SK-N-SH treated with all-trans-retinoic acid at 6 μM for 48 hours (cell line): Measurements from ENCODE around the gene BCAR3.

ENCODE experiments used
- ATAC-seq: fragments of 200-7000 bp; cut with Tn5 transposase; 3 replicates; pipeline ENCODE4 v1.9.1; 2020; ENCODE audit warnings: mild to moderate bottlenecking, moderate library complexity
- ARNTL ChIP-seq: fragments of 450-650 bp; formaldehyde crosslinking; IDR thresholded peaks from 2 replicates; pipeline ENCODE4 v1.5.0; 2020; ENCODE audit warnings: low read depth, mild to moderate bottlenecking, moderate library complexity, borderline replicate concordance
- BACH2 ChIP-seq: fragments of 250-450 bp; sonication (Bioruptor Pico); IDR thresholded peaks from 2 replicates; pipeline ENCODE4 v1.9.0; 2021; ENCODE audit warnings: mild to moderate bottlenecking, borderline replicate concordance
- CREB5 ChIP-seq: fragments of 250-450 bp; sonication (Bioruptor Pico); IDR thresholded peaks from 2 replicates; pipeline ENCODE4 v1.5.1; 2020; ENCODE audit warnings: low read depth, mild to moderate bottlenecking, moderate library complexity
- CSDC2 ChIP-seq: fragments of 250-450 bp; sonication (Bioruptor Pico); IDR thresholded peaks from 2 replicates; pipeline ENCODE4 v1.5.0; 2020; ENCODE audit warnings: mild to moderate bottlenecking, moderate library complexity
- CSRNP3 ChIP-seq: fragments of 250-450 bp; sonication (Bioruptor Pico); IDR thresholded peaks from 2 replicates; pipeline ENCODE4 v1.5.1; 2021; ENCODE audit warnings: mild to moderate bottlenecking, moderate library complexity
- ESRRG ChIP-seq: fragments of 250-450 bp; sonication (Bioruptor Pico); IDR thresholded peaks from 2 replicates; pipeline ENCODE4 v1.6.1; 2021; ENCODE audit warnings: mild to moderate bottlenecking
- GLIS3 ChIP-seq: fragments of 250-450 bp; sonication (Bioruptor Pico); IDR thresholded peaks from 2 replicates; pipeline ENCODE4 v1.5.0; 2020; ENCODE audit warnings: mild to moderate bottlenecking, moderate library complexity
- ISL1 ChIP-seq: fragments of 250-450 bp; sonication (Bioruptor Pico); IDR thresholded peaks from 2 replicates; pipeline ENCODE4 v2.1.2; 2022; ENCODE audit warnings: mild to moderate bottlenecking, moderate library complexity
- OSR1 ChIP-seq: fragments of 250-450 bp; sonication (Bioruptor Pico); IDR thresholded peaks from 2 replicates; pipeline ENCODE4 v1.8.0; 2022; ENCODE audit warnings: moderate library complexity, mild to moderate bottlenecking, inconsistent platforms
- PATZ1 ChIP-seq: fragments of 250-450 bp; sonication (Bioruptor Pico); IDR thresholded peaks from 2 replicates; pipeline ENCODE4 v1.8.0; 2020; ENCODE audit warnings: mild to moderate bottlenecking, moderate library complexity, borderline replicate concordance
- POU6F1 ChIP-seq: fragments of 250-450 bp; sonication (Bioruptor Pico); IDR thresholded peaks from 2 replicates; pipeline ENCODE4 v1.8.0; 2021; ENCODE audit warnings: low read depth, mild to moderate bottlenecking, moderate library complexity, borderline replicate concordance
- PPARA ChIP-seq: fragments of 250-450 bp; sonication (Bioruptor Pico); IDR thresholded peaks from 2 replicates; pipeline ENCODE4 v1.5.0; 2020; ENCODE audit warnings: mild to moderate bottlenecking, borderline replicate concordance
- TCF4 ChIP-seq: fragments of 250-450 bp; sonication (Bioruptor Pico); IDR thresholded peaks from 2 replicates; pipeline ENCODE4 v1.8.0; 2021; ENCODE audit warnings: mild to moderate bottlenecking, moderate library complexity, borderline replicate concordance
- TOX ChIP-seq: fragments of 250-450 bp; sonication (Bioruptor Pico); IDR thresholded peaks from 2 replicates; pipeline ENCODE4 v1.8.0; 2021; ENCODE audit warnings: mild to moderate bottlenecking, moderate library complexity, borderline replicate concordance
- TSHZ2 ChIP-seq: fragments of 250-450 bp; sonication (Bioruptor Pico); IDR thresholded peaks from 2 replicates; pipeline ENCODE4 v1.5.0; 2020; ENCODE audit warnings: mild to moderate bottlenecking, moderate library complexity
- ZFP3 ChIP-seq: fragments of 250-450 bp; sonication (Bioruptor Pico); IDR thresholded peaks from 2 replicates; pipeline ENCODE4 v1.5.0; 2020; ENCODE audit warnings: mild to moderate bottlenecking, moderate library complexity
- ZNF565 ChIP-seq: fragments of 450-650 bp; formaldehyde crosslinking; conservative IDR thresholded peaks from 2 replicates; pipeline ENCODE4 v1.5.0; 2020; ENCODE audit warnings: low read depth, mild to moderate bottlenecking, moderate library complexity
- ZNF70 ChIP-seq: fragments of 450-650 bp; formaldehyde crosslinking; IDR thresholded peaks from 2 replicates; pipeline ENCODE4 v1.5.0; 2020; ENCODE audit warnings: mild to moderate bottlenecking, moderate library complexity
- ZNF8 ChIP-seq: fragments of 450-650 bp; formaldehyde crosslinking; IDR thresholded peaks from 2 replicates; pipeline ENCODE4 v1.5.0; 2020; ENCODE audit warnings: mild to moderate bottlenecking, moderate library complexity

Gene BCAR3

GRCh38 chr1:93595266-93595665, 86.4 kb downstream of the BCAR3 start:
- ATAC-seq: peak; percentile 7; the same call in 1 of the 3 replicates
- TF ChIP-seq ZNF565 (CRISPR knock-in tag): no peak
- no peak for TF ChIP-seq TOX (CRISPR knock-in tag)

- no peak for ATAC-seq
- TF ChIP-seq TSHZ2 (CRISPR knock-in tag) (no peak), ZFP3 (no peak), ZNF565 (CRISPR knock-in tag) (no peak), PPARA (CRISPR knock-in tag) (no peak), TOX (CRISPR knock-in tag) (no peak), ESRRG (CRISPR knock-in tag) (no peak), ZNF70 (CRISPR knock-in tag) (no peak), GLIS3 (CRISPR knock-in tag) (no peak), PATZ1 (CRISPR knock-in tag) (no peak), CSRNP3 (CRISPR knock-in tag) (no peak), OSR1 (CRISPR knock-in tag) (no peak), CREB5 (no peak), ISL1 (CRISPR knock-in tag) (no peak), POU6F1 (no peak), ZNF8 (no peak), CSDC2 (no peak), TCF4 (no peak)
- TF ChIP-seq, all 23 proteins: peak for 0
These were observed 87.1 kb downstream of the BCAR3 start for GRCh38 chr1:93594603-93594880.

- no peak for ATAC-seq
- TF ChIP-seq ARNTL (CRISPR knock-in tag): no peak
- TF ChIP-seq ZNF565 (CRISPR knock-in tag): no peak
- no peak for TF ChIP-seq CSDC2
- no peak for TF ChIP-seq BACH2
These were observed 87.6 kb downstream of the BCAR3 start for GRCh38 chr1:93593854-93594602.

- ATAC-seq: peak; percentile 12; the same call in 2 of the 3 replicates
- TF ChIP-seq TSHZ2 (CRISPR knock-in tag) (no peak), TOX (CRISPR knock-in tag) (no peak), POU6F1 (no peak), CSRNP3 (CRISPR knock-in tag) (no peak)
These were observed 89.1 kb downstream of the BCAR3 start for GRCh38 chr1:93592551-93592949.
